HG02763 (cell line): Measurements from ENCODE around the gene PAK2.
A peak's percentile ranks its signal among the peaks of the same experiment; 100 is the strongest.
"Not testable (repeated sequence)": the region's sequence is repeated elsewhere in the genome, so short reads cannot be mapped to it uniquely, and the experiment has no call there.

Experiments used
- ATAC-seq: cut with Tn5 transposase; IDR thresholded peaks from one replicate; pipeline ENCODE4 v1.9.1; 2021; ENCODE audit warnings: mild to moderate bottlenecking, moderate library complexity; ENCODE audit not compliant: unreplicated experiment

PAK2 gene

DNA sequence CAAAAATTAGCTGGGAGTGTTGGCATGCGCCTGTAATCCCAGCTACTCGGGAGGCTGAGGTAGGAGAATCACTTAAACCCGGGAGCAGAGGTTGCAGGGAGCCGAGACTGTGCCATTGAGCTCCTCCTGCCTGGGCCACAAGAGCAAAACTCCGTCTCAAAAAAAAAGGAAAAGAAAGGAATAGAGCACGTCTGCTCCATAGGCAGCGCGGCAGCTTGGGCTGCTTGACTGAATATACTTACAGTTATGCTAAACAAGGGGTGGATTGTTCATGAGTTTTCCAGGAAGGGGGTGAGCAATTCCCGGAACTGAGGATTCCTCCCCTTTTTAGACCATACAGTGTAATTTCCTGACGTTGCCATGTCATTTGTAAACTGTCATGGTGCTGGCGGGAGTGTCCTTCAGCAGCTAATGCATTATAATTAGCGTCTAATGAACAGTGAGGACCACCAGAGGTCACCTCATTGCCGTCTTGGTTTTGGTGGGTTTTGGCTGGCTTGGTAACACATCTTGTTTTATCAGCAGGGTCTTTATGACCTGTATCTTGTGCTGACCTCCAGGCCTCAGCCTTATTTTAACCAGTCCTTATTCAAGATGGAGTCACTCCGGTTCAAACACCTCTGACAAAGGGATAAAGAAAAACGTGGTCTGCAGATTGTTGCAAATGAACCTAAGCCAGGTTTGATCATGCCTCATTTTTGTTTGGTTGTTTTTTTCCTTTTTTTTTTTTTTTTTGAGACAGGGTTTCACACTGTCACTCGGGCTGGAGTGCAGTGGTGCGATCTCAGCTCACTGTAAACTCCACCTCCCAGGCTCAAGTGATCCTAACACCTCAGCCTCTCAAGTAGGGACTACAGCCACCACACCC, 103.1 kb downstream of the PAK2 start:
- ATAC-seq: no peak

DNA sequence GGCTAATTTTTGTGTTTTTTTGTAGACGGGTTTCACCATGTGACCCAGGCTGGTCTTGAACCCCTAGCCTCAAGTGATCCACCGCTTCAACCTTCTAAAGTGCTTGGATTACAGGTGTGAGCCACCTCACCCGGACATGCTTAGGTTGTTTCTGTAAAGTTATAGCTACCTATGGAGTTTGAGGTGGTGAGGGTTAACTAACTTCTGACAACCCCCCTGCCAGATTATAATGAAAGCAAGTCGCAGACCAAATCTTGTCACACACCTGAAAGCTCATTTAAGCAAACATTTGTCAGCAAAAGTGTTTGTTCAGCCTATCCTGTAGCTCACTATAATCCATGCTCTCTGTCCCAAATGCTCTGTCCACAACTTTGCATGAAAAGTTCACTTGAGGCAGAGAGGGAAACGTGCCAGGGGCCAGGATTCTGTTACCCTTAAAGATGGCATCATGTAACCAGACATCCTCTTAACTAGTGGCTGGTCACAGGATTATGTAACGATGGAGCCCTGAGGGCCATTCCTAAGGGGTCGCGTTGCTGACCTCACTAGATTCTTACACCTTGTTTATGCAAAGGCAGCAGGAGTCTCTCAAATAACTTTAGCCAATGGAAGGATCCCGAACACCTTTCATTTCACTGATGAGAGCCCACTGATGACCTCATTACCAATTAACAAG, 103.9 kb downstream of the PAK2 start:
- no peak for ATAC-seq

DNA sequence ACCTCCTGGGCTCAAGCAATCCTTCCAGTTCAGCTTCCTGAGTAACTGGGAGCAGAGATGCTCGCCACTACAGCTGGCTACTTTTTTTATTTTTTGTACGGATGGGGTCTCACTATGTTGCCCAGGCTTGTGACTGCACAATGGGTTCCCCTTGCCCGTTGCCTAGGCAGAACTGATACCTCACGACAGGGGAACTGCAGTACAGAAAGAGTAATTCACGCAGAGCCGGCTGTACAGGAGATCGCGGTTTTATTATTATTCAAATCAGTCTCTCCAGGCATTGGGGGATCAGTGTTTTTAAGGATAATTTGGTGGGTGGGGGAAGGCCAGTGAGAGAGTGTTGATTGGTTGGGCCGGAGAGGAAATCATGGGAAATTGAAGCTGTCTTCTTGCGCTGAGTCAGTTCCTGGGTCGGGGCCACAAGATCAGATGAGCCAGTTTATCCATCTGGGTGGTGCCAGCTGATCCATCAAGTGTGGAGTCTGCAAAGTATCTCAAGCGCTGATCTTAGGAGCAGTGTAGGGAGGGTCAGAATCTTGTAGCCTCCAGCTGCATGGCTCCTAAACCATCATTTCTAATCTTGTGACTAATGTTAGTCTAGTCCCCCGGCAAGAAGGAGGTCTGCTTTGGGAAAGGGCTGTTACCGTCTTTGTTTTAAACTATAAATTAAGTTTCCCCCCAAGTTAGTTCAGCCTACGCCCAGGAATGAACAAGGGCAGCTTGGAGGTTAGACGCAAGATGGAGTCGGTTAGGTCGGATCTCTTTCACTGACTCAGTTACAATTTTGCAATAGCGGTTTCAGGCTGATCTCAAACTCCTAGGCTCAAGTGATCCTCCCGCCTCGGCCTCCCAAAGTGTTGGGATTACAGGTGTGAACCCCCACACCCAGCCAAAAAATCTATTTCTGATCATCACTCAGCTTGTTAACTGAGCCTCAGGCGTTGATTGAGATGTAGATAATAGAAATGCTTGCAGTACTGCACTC, 104.9 kb downstream of the PAK2 start:
- ATAC-seq: not testable (repeated sequence)

DNA sequence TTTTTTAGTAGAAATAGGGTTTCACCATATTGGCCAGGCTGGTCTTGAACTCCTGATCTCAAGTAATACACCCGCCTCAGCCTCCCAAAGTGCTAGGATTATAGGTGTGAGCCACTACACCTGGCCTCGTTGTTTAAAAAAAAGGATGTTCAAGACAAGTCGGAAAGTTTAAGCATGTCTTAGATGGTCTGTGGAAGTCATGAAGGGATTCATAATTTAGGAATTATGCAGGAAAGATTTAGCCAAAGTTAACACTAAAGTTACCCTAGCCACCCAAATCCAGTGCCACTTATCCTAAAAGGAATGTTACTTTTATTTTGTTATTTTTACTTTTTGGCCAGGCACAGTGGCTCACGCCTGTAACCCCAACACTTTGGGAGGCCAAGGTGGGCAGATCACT, 108.7 kb downstream of the PAK2 start:
- not testable (repeated sequence) for ATAC-seq

DNA sequence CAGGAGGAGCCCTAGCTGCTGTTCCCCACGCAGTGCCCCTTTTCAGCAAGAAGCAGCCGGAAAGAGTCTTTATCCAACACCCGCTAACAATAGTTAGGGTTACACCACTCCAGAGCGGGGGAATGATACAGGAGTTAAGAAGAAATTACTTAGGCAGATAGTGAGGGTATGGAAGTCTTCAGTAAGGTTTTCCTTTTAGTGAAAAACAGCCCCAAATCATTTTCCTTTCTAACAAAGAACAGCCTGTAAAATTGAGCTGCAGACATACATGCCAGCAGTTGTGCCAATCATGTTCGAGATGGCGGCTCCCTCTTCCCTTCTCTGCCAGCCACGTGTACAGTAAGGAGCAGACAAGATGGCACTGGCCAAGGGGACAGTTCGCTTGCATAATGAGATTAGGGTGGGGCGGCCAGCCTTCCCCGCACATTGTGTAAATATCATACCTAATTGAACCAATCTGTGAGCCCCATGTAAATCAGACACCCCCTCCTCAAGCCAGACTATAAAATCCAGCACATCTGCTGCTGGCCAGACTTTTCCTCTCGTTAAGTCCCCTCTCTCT, 109.6 kb downstream of the PAK2 start:
- ATAC-seq: no peak

DNA sequence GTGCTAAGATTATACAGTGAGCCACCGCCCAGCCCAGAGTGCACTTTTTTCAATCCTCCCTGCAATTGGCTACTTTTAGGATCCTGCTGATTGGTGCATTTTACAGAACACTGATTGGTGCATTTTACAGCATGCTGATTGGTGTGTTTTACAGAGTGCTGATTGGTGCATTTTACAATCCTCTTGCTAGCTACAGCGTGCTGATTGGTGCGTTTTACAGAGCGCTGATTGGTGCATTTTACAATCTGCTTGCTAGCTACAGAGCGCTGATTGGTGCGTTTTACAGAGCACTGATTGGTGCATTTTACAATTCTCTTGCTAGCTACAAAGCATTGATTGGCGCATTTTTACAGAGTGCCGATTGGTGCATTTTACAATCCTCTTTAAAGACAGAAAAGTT, 123.3 kb downstream of the PAK2 start:
- ATAC-seq: not testable (repeated sequence)

DNA sequence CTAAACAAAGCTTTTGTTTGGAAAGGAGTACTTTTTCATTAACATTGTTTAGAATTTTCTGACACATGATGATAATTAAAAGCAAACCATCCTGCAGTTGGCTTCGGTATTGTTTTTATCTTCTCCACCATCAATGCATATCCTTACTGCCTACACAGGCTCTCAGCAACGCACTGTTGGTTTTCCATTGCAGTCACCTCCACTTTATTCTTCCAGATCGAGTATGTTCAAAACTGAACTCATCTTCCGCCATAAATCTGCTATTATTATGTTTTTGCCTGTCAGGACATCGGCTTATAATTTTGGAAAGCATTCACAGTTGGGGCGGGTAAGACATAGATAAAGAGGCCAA, 127.5 kb downstream of the PAK2 start:
- ATAC-seq: no peak

DNA sequence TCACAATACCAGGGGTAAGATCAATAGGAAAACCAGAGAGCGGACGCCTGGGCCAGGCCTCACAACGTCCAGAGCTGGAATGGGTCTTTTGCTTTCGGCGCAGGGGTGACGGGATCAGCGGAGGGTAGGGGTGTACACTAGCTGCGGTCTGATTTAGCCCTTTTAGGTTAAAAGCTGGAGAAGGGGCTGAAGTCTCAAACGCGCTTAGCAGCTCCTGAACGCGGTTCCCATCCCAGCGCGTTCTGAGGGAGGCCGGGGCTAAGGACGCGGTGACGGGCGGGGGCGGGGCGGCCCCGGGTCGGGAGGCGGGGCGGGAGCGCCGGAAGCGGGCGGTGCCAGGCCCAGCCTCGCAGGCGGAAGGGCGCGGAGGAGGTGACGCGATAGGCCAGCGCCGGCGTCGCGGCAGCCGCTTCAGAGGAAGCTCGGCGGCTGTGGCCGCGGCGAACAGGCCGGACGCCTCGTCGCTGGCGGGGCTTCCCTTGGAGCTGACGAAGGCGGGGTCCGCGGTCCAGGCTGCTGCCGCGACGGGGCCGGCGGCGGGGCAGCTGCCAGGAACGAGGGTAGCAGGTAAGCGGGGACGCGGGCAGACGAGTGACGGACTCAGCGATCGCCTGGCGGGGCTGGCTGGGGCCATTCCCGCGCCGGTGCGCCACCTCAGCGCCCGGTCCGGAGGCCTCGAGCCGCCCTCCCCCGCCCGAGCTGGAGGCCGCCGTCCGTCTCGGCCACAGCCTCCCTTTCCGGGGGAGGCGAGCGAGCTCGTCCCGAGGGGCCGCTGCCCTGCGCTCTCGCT, 128.0 kb downstream of the PAK2 start, which contains the start of gene SENP5:
SENP5 (plus strand) TSS at position 414 of the 790 bp plus-strand sequence. CDS start 17,262 bp downstream, outside the sequence.
- ATAC-seq: peak; percentile 84

DNA sequence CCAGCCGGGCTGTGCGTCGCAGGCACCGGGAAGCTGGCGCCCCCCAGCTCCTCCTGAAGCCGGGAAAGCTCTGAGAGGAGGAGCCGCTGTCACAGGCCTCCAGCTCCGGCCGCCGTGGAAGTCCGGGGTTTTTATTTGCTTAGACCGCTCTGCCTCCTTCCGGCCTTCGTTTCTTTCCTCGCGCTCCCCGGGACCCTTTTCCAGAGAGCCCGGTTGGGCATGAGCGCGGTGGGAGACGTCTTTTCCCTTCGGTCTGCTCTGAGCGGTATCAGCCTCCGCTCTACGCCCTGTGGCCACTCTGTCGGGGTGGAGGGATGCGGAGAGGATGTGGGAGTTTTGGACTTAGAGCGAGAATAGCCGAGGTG, 128.6 kb downstream of the PAK2 start:
- ATAC-seq: peak; percentile 11

DNA sequence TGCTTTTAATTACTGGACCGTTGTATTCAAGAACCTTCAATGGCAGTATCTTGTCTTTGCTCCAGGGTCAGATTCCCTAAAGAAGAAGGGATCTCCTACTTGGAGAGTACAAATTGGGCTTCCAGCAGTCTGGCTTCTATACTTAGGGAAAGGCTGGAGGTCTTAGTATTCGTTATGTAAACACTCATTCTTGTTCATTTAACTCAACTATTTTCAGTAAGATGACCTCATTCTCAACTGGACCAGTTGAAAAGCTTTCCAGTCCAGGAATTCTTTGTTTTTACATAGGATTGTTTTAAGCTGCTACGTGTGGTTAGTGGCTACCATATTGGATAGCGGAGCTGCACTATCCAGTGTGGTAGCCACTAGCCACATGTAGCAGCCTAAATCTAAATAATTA, 132.7 kb downstream of the PAK2 start:
- ATAC-seq: no peak

DNA sequence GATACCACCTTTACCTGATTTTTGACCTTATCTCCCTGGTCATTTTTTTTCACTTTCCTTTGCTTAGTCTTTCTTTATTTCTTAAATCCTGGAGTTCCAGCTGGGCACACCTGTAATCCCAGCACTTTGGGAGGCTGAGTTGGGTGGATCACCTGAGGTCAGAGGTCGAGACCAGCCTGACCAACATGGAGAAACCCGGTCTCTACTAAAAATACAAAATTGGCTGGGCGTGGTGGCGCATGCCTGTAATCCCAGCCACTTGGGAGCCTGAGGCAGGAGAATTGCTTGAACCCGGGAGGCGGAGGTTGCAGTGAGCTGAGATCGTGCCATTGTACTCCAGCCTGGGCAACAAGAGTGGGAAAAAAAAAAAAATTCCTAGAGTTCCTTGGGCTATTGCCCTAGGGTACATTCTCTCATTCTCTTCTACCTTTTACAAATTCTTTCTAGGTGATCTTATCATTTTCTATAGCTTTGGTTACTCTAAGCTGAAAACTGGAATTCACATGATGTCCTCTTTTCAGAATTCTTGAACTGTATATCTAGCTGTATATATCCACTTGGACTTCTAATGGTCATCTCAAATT, 134.9 kb downstream of the PAK2 start:
- ATAC-seq: not testable (repeated sequence)

DNA sequence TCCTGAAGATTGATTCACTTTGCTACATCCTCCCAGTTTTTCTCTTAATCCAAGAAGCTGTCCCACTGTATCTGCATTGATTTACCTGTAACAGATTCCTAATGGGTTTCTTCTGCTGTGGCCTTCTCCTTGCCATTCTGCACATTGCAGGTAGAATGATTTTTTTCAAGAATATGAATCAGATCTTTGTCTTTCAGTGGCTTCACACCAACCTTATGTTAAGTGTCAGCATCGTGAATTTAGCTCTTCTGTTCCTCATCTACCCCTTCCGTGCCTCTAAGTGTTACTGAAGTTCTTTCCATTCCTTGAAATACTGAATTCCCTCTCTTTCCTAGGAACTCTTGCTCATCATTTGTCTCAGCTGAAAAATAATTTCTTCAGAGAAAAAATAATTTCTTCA, 135.6 kb downstream of the PAK2 start:
- ATAC-seq: no peak
